ENCODE measurements around the gene ZNF648. TPM values are rescaled to one million over a fixed set of nuclear protein-coding genes. Genes with fewer than 3 reads are reported as not detected.

The ZNF648 gene
- total RNA-seq, 1 donor from 2014 or later: not detected

- peaks cover 9% of the 10 kb centered on the region for H3K27me3 Mint-ChIP-seq
- no peaks in the 10 kb centered on the region for H3K36me3 Mint-ChIP-seq (ENCODE audit: low read depth)
- ChIA-PET CTCF (no interaction called here), POLR2A (no interaction called here)
- intact Hi-C loops (cut with micrococcal nuclease): no loop called here
- ATAC-seq (ENCODE audit: low read depth): no peak
- H3K4me1 Mint-ChIP-seq: no peaks in the 10 kb centered on the region
- TF ChIP-seq CTCF (IDR thresholded peaks at IDR 0.05): no peak
- no peak for DNase-seq
- H3K9me3 Mint-ChIP-seq: peaks cover 8% of the 10 kb centered on the region
- no peak overlapping the region for H3K27ac Mint-ChIP-seq
- no peak overlapping the region for H3K4me3 Mint-ChIP-seq
These were observed 23.3 kb downstream of the ZNF648 start for GRCh38 chr1:182038220-182038619.

GRCh38 chr1:182035097-182035770, 26.3 kb downstream of the ZNF648 start:
- TF ChIP-seq CTCF (IDR thresholded peaks at IDR 0.05): no peak
- DNase-seq (no peak), ATAC-seq (ENCODE audit: low read depth) (no peak)
- CTCF ChIA-PET: no interaction called here
- peaks cover 2% of the 10 kb centered on the region for H3K4me1 Mint-ChIP-seq
- POLR2A ChIA-PET: no interaction called here
- H3K36me3 Mint-ChIP-seq (ENCODE audit: low read depth): no peaks in the 10 kb centered on the region
- H3K27ac Mint-ChIP-seq: no peak overlapping the region
- intact Hi-C loops (cut with micrococcal nuclease): no loop called here
- H3K9me3 Mint-ChIP-seq: peaks cover 8% of the 10 kb centered on the region
- H3K4me3 Mint-ChIP-seq: no peak overlapping the region
- peaks cover 9% of the 10 kb centered on the region for H3K27me3 Mint-ChIP-seq

GRCh38 chr1:182032251-182032650, 29.3 kb downstream of the ZNF648 start:
- H3K4me1 Mint-ChIP-seq: peaks cover 15% of the 10 kb centered on the region
- no peak overlapping the region for H3K4me3 Mint-ChIP-seq
- ATAC-seq (ENCODE audit: low read depth): no peak
- POLR2A ChIA-PET: interaction anchor here (0.7 kb wide), 1 partner anchor 548 kb away, joined by 7 read pairs; no protein-coding TSS in a partner anchor
- H3K27ac Mint-ChIP-seq: no peak overlapping the region
- intact Hi-C loops (cut with micrococcal nuclease): no loop called here
- CTCF ChIA-PET: no interaction called here
- H3K9me3 Mint-ChIP-seq: no peaks in the 10 kb centered on the region
- DNase-seq: no peak
- peaks cover 2% of the 10 kb centered on the region for H3K36me3 Mint-ChIP-seq (ENCODE audit: low read depth)
- peaks cover 9% of the 10 kb centered on the region for H3K27me3 Mint-ChIP-seq
- no peak for TF ChIP-seq CTCF (IDR thresholded peaks at IDR 0.05)

- Mint-ChIP-seq H3K9me3 (no peaks in the 10 kb centered on the region), H3K4me1 (peaks cover 15% of the 10 kb centered on the region), H3K27me3 (no peaks in the 10 kb centered on the region), H3K27ac (peak overlapping the region; percentile 97), H3K36me3 (ENCODE audit: low read depth) (peaks cover 2% of the 10 kb centered on the region), H3K4me3 (peak overlapping the region; percentile 97)
- ChIA-PET CTCF (interaction anchor here (1.9 kb wide), 1 partner anchor 550 kb away, joined by 4 read pairs; no protein-coding TSS in a partner anchor), POLR2A (interaction anchor here (0.5 kb wide), 1 partner anchor 1593 kb away, joined by 3 read pairs; no protein-coding TSS in a partner anchor)
- DNase-seq: peak; percentile 98
- TF ChIP-seq CTCF (IDR thresholded peaks at IDR 0.05): no peak
- intact Hi-C loops (cut with micrococcal nuclease): loop anchor here (1.0 to 10.0 kb wide), 5 partner anchors 362 to 1875 kb away; partner anchors contain the start of genes ACBD6, DHX9, GLUL and QSOX1
- peak; percentile 94 for ATAC-seq (ENCODE audit: low read depth)
These were observed 31.9 kb downstream of the ZNF648 start for GRCh38 chr1:182029379-182030331.

GRCh38 chr1:182029002-182029378, 32.5 kb downstream of the ZNF648 start:
- peaks cover 2% of the 10 kb centered on the region for H3K36me3 Mint-ChIP-seq (ENCODE audit: low read depth)
- ChIA-PET CTCF (interaction anchor here (1.9 kb wide), 1 partner anchor 550 kb away, joined by 4 read pairs; no protein-coding TSS in a partner anchor), POLR2A (no interaction called here)
- DNase-seq: no peak
- no peak for ATAC-seq (ENCODE audit: low read depth)
- H3K4me1 Mint-ChIP-seq: peaks cover 15% of the 10 kb centered on the region
- intact Hi-C loops (cut with micrococcal nuclease): loop anchor here (1.0 to 10.0 kb wide), 5 partner anchors 362 to 1874 kb away; partner anchors contain the start of genes ACBD6, DHX9, GLUL and QSOX1
- no peaks in the 10 kb centered on the region for H3K27me3 Mint-ChIP-seq
- no peaks in the 10 kb centered on the region for H3K9me3 Mint-ChIP-seq
- peak overlapping the region; percentile 97 for H3K27ac Mint-ChIP-seq
- TF ChIP-seq CTCF (IDR thresholded peaks at IDR 0.05): no peak
- peak overlapping the region; percentile 97 for H3K4me3 Mint-ChIP-seq

All from activated B cell treated with CpG ODN at 0.5 μM for 24 hours (primary cell).